ENCODE measurements around the gene MAX.
"Not testable (repeated sequence)": the region's sequence is repeated elsewhere in the genome, so short reads cannot be mapped to it uniquely, and the experiment has no call there.

GRCh38 chr14:65087835-65088234 is 14.5 kb downstream of the MAX start:
- TF ChIP-seq, protein P1, sequence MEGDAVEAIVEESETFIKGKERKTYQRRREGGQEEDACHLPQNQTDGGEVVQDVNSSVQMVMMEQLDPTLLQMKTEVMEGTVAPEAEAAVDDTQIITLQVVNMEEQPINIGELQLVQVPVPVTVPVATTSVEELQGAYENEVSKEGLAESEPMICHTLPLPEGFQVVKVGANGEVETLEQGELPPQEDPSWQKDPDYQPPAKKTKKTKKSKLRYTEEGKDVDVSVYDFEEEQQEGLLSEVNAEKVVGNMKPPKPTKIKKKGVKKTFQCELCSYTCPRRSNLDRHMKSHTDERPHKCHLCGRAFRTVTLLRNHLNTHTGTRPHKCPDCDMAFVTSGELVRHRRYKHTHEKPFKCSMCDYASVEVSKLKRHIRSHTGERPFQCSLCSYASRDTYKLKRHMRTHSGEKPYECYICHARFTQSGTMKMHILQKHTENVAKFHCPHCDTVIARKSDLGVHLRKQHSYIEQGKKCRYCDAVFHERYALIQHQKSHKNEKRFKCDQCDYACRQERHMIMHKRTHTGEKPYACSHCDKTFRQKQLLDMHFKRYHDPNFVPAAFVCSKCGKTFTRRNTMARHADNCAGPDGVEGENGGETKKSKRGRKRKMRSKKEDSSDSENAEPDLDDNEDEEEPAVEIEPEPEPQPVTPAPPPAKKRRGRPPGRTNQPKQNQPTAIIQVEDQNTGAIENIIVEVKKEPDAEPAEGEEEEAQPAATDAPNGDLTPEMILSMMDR (conservative IDR thresholded peaks at IDR 0.05 in 1 of 2, IDR thresholded peaks at IDR 0.05 in 1 of 2; ENCODE audit: low read depth in 1 of 2, low read length in 2 of 2): not testable (repeated sequence)
- TF ChIP-seq EZH2 (IDR thresholded peaks at IDR 0.05; ENCODE audit: low read length, missing control alignments): not testable (repeated sequence)

Data from fibroblast of lung (primary cell).